ENCODE results near the gene GPR137B.

Gene GPR137B

GRCh38 chr1:236242568-236242967 lies 100.2 kb downstream of the GPR137B start:
- Histone ChIP-seq H3K9ac (ENCODE audit: low read length) (no peak overlapping the region), H4K20me1 (ENCODE audit: low read depth, low read length) (no peaks in the 10 kb centered on the region), H3K9me2 (replicated peaks; ENCODE audit: insufficient read depth, low read length) (no peaks in the 10 kb centered on the region), H3K27ac (ENCODE audit: low read depth, low read length) (no peak overlapping the region), H3K79me2 (ENCODE audit: insufficient read depth, low read length) (no peaks in the 10 kb centered on the region), H3K27me3 (ENCODE audit: low read length) (no peaks in the 10 kb centered on the region), H3K4me2 (ENCODE audit: low read depth, low read length, poor library complexity, severe bottlenecking) (no peak overlapping the region), H2AFZ (ENCODE audit: low read depth, low read length, severe bottlenecking) (no peak overlapping the region), H3F3A (ENCODE audit: insufficient read depth) (no peaks in the 10 kb centered on the region), H3K9me3 (ENCODE audit: insufficient read depth, low read length) (no peaks in the 10 kb centered on the region), H3K4me3 (ENCODE audit: insufficient read depth, low read length, poor library complexity, severe bottlenecking) (no peak overlapping the region), H3K36me3 (ENCODE audit: low read length) (no peaks in the 10 kb centered on the region)
- TF ChIP-seq, protein P1, sequence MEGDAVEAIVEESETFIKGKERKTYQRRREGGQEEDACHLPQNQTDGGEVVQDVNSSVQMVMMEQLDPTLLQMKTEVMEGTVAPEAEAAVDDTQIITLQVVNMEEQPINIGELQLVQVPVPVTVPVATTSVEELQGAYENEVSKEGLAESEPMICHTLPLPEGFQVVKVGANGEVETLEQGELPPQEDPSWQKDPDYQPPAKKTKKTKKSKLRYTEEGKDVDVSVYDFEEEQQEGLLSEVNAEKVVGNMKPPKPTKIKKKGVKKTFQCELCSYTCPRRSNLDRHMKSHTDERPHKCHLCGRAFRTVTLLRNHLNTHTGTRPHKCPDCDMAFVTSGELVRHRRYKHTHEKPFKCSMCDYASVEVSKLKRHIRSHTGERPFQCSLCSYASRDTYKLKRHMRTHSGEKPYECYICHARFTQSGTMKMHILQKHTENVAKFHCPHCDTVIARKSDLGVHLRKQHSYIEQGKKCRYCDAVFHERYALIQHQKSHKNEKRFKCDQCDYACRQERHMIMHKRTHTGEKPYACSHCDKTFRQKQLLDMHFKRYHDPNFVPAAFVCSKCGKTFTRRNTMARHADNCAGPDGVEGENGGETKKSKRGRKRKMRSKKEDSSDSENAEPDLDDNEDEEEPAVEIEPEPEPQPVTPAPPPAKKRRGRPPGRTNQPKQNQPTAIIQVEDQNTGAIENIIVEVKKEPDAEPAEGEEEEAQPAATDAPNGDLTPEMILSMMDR (IDR thresholded peaks at IDR 0.05; ENCODE audit: insufficient read depth, low read length, poor library complexity, severe bottlenecking): no peak
- TF ChIP-seq EZH2phosphoT487 (conservative IDR thresholded peaks at IDR 0.05; ENCODE audit: low read length): no peak

DNA sequence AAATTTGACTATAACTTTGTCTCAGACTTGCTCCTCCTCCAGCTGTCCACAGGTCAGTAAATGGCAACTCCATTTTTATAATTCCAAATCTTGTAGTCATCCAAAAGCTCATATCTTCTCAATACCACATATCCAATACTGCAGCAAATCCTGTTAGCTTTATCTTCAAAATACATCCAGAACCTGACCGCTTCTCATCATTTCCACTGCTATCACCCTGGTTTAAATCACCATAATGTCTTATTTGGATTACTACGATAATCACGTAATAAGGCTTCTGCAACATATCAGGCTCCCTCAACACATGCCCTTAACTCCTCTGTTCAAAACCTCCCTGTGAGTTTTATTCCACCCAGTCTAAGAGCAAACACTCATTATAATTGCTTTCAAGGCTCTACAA lies 104.9 kb downstream of the GPR137B start:
- Histone ChIP-seq H3K9me2 (replicated peaks; ENCODE audit: insufficient read depth, low read length) (no peaks in the 10 kb centered on the region), H2AFZ (ENCODE audit: low read depth, low read length, severe bottlenecking) (no peak overlapping the region)

DNA sequence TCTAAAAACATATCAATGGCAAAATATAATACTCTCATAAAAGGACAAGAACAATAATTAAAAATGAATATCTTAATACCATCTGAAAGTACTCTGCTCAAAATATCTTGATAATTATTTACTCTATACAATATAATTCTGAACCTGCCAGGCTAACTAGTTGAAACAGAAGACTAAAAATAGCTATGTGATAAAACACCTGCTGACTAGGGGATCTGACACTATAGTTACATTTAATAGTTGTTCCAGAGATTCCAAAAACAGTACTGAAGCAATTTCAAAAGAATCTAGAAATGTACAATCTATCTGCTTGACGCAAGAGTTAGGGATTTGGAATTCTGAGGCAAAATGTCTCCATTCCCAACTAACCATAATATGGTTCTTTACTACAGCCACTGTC lies 109.2 kb downstream of the GPR137B start:
- H3K9me2 ChIP-seq (replicated peaks; ENCODE audit: insufficient read depth, low read length): no peaks in the 10 kb centered on the region
- no peaks in the 10 kb centered on the region for H3K79me2 ChIP-seq (ENCODE audit: insufficient read depth, low read length)
- H3F3A ChIP-seq (ENCODE audit: insufficient read depth): no peaks in the 10 kb centered on the region
- H3K9ac ChIP-seq (ENCODE audit: low read length): no peak overlapping the region
- no peaks in the 10 kb centered on the region for H3K9me3 ChIP-seq (ENCODE audit: insufficient read depth, low read length)
- no peaks in the 10 kb centered on the region for H3K36me3 ChIP-seq (ENCODE audit: low read length)
- H3K27me3 ChIP-seq (ENCODE audit: low read length): no peaks in the 10 kb centered on the region
- H3K4me2 ChIP-seq (ENCODE audit: low read depth, low read length, poor library complexity, severe bottlenecking): no peak overlapping the region
- TF ChIP-seq EZH2phosphoT487 (conservative IDR thresholded peaks at IDR 0.05; ENCODE audit: low read length): no peak
- TF ChIP-seq, protein P1 (IDR thresholded peaks at IDR 0.05; ENCODE audit: insufficient read depth, low read length, poor library complexity, severe bottlenecking): no peak
- no peak overlapping the region for H3K27ac ChIP-seq (ENCODE audit: low read depth, low read length)
- H2AFZ ChIP-seq (ENCODE audit: low read depth, low read length, severe bottlenecking): no peak overlapping the region
- no peaks in the 10 kb centered on the region for H4K20me1 ChIP-seq (ENCODE audit: low read depth, low read length)
- no peak overlapping the region for H3K4me3 ChIP-seq (ENCODE audit: insufficient read depth, low read length, poor library complexity, severe bottlenecking)

More for the DNA sequence above, 104.9 kb downstream of the GPR137B start:
- Histone ChIP-seq H3K4me3 (ENCODE audit: insufficient read depth, low read length, poor library complexity, severe bottlenecking) (no peak overlapping the region), H3K36me3 (ENCODE audit: low read length) (no peaks in the 10 kb centered on the region), H3K79me2 (ENCODE audit: insufficient read depth, low read length) (no peaks in the 10 kb centered on the region), H3K27ac (ENCODE audit: low read depth, low read length) (no peak overlapping the region), H3K4me2 (ENCODE audit: low read depth, low read length, poor library complexity, severe bottlenecking) (no peak overlapping the region), H3K9ac (ENCODE audit: low read length) (no peak overlapping the region), H3K9me3 (ENCODE audit: insufficient read depth, low read length) (no peaks in the 10 kb centered on the region), H3F3A (ENCODE audit: insufficient read depth) (no peaks in the 10 kb centered on the region), H4K20me1 (ENCODE audit: low read depth, low read length) (no peaks in the 10 kb centered on the region), H3K27me3 (ENCODE audit: low read length) (no peaks in the 10 kb centered on the region)
- TF ChIP-seq, protein P1 (IDR thresholded peaks at IDR 0.05; ENCODE audit: insufficient read depth, low read length, poor library complexity, severe bottlenecking): no peak
- no peak for TF ChIP-seq EZH2phosphoT487 (conservative IDR thresholded peaks at IDR 0.05; ENCODE audit: low read length)

Data from SU-DHL-6 (cell line).